ENCODE measurements around the gene CYP3A7.

DNA sequence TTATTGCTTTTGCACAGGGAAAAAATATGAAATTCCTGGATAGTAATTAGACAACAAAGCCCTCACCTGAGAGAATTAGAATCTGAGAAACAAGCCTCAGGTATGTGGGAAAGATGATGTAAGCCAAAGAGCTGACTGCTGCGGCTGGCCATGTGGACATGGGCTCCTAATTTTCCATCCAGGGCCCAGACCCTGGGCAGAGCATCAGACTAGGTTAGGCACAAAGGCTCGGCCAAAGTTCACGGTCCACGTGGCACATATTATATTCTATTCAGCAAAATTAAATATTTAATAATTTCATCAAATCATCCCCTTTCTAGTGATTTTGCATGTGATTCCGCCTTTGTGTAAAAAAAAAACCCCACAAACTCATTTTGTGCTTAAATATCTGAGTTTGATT is 43.9 kb upstream of the CYP3A7 start:
- TF ChIP-seq GATA2 (IDR thresholded peaks at IDR 0.05; ENCODE audit: low read depth, low read length): no peak
- TF ChIP-seq GATA3 (IDR thresholded peaks at IDR 0.05; ENCODE audit: low read depth, low read length): no peak
